Nephron progenitor cell (in vitro differentiated cells): ENCODE measurements around the gene FAM47E.

Experiments
- DNase-seq: peaks from one replicate; pipeline ENCODE4 v3.0.0; 2021
- H3K27ac Mint-ChIP-seq: 2 replicates; pipeline ENCODE4 v1.8.0; 2021; ENCODE audit warnings: mild to moderate bottlenecking, moderate library complexity, mixed read lengths
- H3K27me3 Mint-ChIP-seq: 2 replicates; pipeline ENCODE4 v1.8.0; 2021; ENCODE audit warnings: mild to moderate bottlenecking, low read depth, mixed read lengths; ENCODE audit not compliant: poor library complexity
- H3K36me3 Mint-ChIP-seq: 2 replicates; pipeline ENCODE4 v1.8.0; 2021; ENCODE audit warnings: low read depth, mixed read lengths
- H3K4me1 Mint-ChIP-seq: 2 replicates; pipeline ENCODE4 v1.8.0; 2021; ENCODE audit warnings: mixed read lengths
- H3K4me3 Mint-ChIP-seq: 2 replicates; pipeline ENCODE4 v1.8.0; 2021; ENCODE audit warnings: mild to moderate bottlenecking, moderate library complexity, mixed read lengths
- H3K9me3 Mint-ChIP-seq: 2 replicates; pipeline ENCODE4 v1.8.0; 2021; ENCODE audit warnings: mild to moderate bottlenecking, moderate library complexity, mixed read lengths
- CTCF ChIP-seq: fragments of 200-600 bp; sonication (generic); IDR thresholded peaks from 2 replicates; pipeline ENCODE4 v1.5.0; 2021; ENCODE audit warnings: antibody characterized with exemption

The FAM47E gene

GRCh38 chr4:76212851-76213414 is 38.6 kb upstream of the FAM47E start:
- Mint-ChIP-seq H3K27me3 (peaks cover 17% of the 10 kb centered on the region), H3K4me3 (peak overlapping the region; percentile 94), H3K9me3 (no peaks in the 10 kb centered on the region), H3K27ac (peak overlapping the region; percentile 95), H3K36me3 (peaks cover 5% of the 10 kb centered on the region), H3K4me1 (peaks cover 58% of the 10 kb centered on the region)
- no peak for TF ChIP-seq CTCF
- DNase-seq: no peak

- Mint-ChIP-seq H3K9me3 (no peaks in the 10 kb centered on the region), H3K4me1 (peaks cover 51% of the 10 kb centered on the region), H3K4me3 (peak within 1 kb of the TSS; percentile 94), H3K27ac (peak within 1 kb of the TSS; percentile 95), H3K36me3 (peaks cover 5% of the 10 kb centered on the region), H3K27me3 (peaks cover 17% of the 10 kb centered on the region)
- peak; percentile 84 for DNase-seq
- no peak for TF ChIP-seq CTCF
Observed at GRCh38 chr4:76213415-76214176, 37.9 kb upstream of the FAM47E start, which contains the start of gene SCARB2. Gene SCARB2, minus strand, starts transcription at chr4:76213824. Its CDS starts 281 bp downstream, at chr4:76213543.

GRCh38 chr4:76214177-76214675 is 37.3 kb upstream of the FAM47E start:
- TF ChIP-seq CTCF: no peak
- H3K4me1 Mint-ChIP-seq: peaks cover 47% of the 10 kb centered on the region
- H3K4me3 Mint-ChIP-seq: peak overlapping the region; percentile 83
- H3K27me3 Mint-ChIP-seq: peaks cover 17% of the 10 kb centered on the region
- no peak for DNase-seq
- H3K27ac Mint-ChIP-seq: peak overlapping the region; percentile 76
- H3K36me3 Mint-ChIP-seq: peaks cover 5% of the 10 kb centered on the region
- H3K9me3 Mint-ChIP-seq: no peaks in the 10 kb centered on the region

- Mint-ChIP-seq H3K4me3 (no peak overlapping the region), H3K9me3 (no peaks in the 10 kb centered on the region), H3K4me1 (peaks cover 47% of the 10 kb centered on the region), H3K27me3 (peaks cover 17% of the 10 kb centered on the region), H3K36me3 (peaks cover 5% of the 10 kb centered on the region), H3K27ac (no peak overlapping the region)
- DNase-seq: no peak
- no peak for TF ChIP-seq CTCF
Observed at GRCh38 chr4:76215077-76215476, 36.4 kb upstream of the FAM47E start.

- H3K4me3 Mint-ChIP-seq: peak overlapping the region; percentile 29
- no peak for DNase-seq
- no peak for TF ChIP-seq CTCF
- no peaks in the 10 kb centered on the region for H3K9me3 Mint-ChIP-seq
- H3K4me1 Mint-ChIP-seq: peaks cover 36% of the 10 kb centered on the region
- H3K27ac Mint-ChIP-seq: no peak overlapping the region
- no peaks in the 10 kb centered on the region for H3K36me3 Mint-ChIP-seq
- peaks cover 21% of the 10 kb centered on the region for H3K27me3 Mint-ChIP-seq
Observed at GRCh38 chr4:76216524-76216923, 35.0 kb upstream of the FAM47E start.
